CD4-positive, alpha-beta T cell treated with Interleukin-6 at 100 ng/mL for 8 hours (primary cell): ENCODE data around the gene SPSB4.
"Not testable (repeated sequence)": the region's sequence is repeated elsewhere in the genome, so short reads cannot be mapped to it uniquely, and the experiment has no call there.

Experiments used
- DNase-seq: peaks from one replicate; pipeline ENCODE4 v3.0.0-alpha.2; 2020; ENCODE audit warnings: mixed read lengths, low spot score

Gene SPSB4

DNA sequence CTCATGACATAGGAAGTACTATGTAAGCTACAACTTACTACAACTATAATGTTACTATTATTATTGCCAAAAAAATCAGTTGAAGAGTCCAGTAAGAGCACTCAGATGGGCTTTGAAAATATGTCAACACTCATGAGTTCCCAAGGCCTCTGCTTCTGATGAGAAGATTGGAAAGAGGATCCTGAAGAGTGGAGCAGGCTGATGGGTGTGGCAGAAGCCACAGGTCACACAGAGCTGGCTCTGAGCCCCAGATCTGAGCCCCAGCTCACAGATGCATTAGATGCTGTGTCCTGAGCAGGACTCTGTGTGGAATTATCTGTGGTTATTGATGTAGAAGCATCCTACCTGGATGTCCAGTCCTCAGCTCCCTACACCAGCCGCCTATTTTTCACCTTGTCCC lies 65.6 kb downstream of the SPSB4 start:
- DNase-seq: no peak

DNA sequence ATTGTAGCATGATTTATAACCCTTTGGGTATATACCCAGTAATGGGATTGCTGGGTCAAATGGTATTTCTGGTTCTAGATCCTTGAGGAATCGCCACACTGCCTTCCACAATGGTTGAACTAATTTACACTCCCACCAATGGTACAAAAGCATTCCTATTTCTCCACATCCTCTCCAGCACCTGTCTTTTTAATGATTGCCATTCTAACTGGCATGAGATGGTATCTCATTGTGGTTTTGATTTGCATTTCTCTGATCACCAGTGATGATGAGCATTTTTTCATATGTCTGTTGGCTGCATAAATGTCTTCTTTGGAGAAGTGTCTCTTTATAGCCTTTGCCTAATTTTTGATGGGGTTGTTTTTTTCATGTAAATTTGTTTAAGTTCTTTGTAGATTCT lies 66.8 kb downstream of the SPSB4 start:
- not testable (repeated sequence) for DNase-seq

DNA sequence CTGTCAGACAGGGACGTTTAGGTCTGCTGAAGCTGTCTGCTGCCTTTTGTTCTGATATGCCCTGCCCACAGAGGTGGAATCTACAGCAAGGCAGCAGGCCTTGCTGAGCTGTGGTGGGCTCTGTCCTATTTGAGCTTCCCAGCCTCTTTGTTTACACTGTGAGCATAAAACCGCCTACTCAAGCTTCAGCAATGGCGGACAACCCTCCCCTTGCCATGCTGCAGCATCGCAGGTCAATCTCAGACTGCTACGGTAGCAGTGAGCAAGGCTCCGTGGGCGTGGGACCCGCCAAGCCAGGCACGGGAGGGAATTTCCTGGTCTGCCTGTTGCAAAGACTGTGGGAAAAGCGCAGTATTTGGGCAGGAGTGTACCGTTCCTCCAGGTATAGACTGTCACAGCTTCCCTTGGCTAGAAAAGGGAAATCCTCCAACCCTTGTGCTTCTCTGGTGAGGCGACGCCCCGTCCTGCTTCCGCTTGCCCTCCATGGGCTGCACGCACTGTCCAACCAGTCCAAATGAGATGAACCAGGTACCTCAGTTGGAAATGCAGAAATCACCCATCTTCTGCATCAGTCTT lies 71.4 kb downstream of the SPSB4 start:
- no peak for DNase-seq

DNA sequence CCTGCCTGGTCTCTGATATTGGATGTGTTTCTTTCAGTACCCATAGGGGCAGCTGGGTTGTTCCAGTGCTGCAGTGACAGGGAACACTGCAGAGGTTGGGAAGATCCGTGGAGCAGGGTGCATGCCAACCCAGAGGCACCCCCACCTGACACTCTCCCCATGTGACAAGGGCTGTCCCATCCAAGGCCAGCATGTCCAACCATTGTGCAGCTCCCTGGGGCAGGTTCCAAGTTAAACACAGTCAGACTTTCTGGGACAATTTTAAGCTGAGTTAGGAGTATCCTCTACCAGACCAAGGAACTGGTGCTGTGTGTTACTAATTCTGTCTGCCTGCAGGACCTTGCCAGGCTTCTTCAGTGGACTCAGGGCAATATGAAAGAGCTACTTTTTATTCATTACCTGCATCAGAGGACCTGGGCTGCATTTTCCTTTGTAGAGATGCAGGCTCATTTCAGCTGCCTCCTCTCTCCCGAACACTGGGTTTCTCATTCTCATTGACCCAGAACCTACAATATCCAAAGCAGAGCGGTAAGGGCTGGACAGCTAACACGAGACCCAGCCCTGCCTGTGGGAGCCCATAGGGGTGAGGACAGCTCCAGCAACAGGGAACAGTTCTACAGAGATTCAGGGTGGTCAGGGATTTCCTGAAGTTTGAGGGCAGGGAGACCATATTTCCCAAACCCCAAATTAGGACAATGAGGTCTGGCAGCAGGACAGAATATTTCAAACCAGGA lies 72.7 kb downstream of the SPSB4 start:
- DNase-seq: no peak

DNA sequence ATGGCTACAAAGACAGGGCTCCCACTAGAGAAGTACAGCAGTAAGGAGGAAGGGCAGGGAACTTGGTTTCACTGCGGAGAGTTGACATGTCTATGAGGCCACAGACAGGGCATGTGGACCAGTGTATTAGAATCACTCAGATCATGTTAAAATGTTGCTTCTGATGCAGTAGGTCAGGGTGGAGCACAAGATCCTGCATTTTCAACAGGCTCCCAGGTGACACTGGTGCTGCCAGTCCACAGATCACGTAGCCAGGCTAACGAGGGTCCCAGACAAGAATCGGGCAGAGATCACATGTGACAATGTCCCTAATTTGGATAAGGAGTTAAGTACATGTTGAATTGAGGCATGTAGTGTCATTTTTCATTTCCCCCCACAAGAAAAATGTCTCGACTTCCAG lies 73.6 kb downstream of the SPSB4 start:
- DNase-seq: no peak

DNA sequence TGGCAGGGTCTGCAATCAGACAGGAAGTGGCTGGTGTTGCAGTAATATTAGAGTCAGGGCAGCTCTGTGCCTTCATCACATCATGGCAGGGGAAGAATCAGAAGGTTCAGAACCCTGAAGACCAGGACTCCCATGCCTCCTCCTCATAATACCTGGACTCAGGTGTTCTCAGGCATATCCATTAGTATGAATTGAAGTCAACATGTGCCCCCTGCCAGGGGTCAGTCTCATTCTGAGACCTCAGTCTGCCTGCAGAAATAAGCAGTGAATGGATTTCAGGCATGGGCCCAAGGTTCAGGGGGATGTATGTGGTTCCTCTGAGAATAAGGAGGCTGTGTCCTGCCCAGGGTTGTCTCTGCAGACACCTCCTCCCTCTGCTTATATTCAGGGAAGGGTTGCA lies 74.2 kb downstream of the SPSB4 start:
- DNase-seq: no peak

DNA sequence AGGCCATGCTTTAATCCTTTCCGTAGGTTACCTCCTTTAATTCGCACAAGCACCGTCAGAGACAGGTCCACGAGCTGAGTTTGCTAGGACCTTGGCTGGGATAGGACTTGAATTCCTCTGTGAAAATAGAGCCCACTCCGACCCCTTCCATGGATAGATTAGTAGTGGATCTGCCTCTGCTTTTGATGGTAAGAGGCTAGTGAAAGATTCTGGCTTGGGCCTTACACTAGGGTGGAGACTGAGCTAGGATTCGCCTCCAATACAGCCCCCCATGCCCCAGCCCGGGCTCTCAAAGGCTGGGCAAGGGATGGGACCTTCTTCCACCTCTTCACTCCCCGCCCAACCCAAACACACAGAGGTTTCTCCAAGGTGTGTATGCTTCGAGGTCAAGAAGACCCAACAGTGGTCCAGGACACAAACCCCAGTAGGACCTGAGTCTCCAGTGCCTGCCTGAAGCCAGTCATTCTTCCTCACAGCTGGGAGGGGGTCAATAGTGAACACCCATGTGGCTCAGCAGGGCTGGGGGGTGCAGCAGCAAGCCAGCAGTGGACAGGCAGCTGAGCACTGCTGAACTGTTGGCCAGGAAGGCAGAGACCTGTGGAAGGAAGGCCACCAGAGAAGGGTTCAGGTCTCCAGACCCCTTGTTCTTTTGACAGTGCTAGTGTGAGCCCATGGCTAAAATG lies 75.7 kb downstream of the SPSB4 start:
- no peak for DNase-seq

DNA sequence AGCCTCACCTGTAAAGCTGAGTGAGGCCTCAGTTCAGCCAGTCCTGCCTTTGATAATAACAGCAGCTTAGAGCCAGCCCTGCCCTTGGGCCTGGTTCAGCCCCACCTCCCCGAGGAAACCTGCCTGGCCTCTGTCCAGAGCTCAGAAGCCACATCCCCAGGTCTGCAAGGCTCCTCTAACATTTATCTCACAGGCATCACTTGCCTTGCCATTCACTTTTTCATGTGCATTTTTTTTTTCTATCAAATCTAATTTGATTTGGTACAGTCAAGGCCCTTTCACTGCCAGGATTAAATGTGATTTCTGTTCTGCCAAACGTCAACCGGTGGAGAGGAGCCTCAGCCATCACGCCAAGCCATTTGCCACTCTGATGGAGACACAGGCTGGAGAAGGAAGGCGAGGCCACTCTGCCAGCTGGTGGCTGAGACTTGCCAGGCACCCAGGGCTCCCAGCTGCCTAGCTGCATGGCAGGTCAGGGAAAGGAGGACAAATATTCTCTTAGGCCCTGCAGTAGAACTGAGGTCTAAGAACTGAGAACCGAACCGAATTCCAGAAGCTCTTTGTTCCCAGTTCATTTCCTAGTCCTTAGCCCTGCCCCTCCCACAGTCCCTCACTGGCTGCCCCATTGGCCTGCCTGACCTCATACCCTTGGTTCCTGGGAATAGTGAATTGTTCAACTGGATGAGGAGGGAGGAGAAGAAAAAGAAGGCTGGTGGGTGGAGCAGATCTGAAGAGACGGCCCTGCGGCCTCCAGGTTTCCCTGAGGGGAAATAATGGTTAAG lies 76.4 kb downstream of the SPSB4 start:
- no peak for DNase-seq

DNA sequence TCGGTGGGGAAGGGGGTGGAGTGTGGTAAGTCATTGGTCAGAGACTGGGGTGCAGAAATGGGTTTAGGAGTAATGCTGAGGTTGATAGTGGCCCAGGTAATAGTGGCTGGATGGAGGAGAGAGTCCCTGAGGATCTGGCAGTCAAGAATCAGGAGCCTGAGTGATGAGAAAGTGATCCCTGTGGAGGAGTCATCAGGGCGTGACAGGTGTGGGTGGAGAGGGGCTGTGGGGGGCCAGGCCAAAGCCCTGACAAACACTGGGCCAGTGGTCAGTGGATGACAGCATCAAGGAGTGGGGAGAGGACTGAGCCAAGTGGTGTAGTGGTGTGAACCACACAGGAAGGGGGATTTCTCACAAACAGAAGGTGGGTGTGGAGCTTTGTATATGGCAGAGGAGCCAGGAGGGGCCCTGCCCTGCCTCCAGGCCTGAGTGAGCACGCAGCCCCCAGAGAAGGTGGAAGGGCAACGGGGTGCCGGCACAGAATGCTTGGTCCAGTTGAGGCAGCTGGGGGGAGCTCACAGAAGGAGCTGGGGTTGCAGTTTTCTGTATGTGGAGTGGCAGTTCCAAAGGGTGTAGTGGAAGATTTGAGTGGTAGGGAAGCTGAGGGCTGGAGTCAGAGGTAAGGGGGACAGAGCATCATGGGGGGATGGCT lies 77.1 kb downstream of the SPSB4 start:
- no peak for DNase-seq

DNA sequence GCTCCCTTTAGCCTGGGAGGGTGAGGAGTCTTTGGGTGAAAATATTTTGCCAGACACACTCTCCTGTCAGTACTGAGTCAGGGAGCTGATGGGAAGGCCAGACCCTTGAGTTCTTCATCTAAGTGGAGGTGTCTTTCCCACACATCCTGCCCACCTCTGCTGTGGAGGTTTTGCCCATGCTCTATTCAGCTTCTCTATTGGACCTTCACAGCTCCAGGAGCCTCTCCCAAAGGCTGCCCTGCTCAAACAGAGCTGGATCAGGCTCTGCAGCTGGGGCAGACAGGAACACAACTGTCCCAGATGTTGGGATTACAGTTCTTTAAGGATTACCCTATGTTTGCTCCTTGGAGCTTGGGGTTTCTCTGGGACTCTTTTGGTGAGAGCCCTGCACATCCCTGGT lies 77.9 kb downstream of the SPSB4 start:
- DNase-seq: no peak

DNA sequence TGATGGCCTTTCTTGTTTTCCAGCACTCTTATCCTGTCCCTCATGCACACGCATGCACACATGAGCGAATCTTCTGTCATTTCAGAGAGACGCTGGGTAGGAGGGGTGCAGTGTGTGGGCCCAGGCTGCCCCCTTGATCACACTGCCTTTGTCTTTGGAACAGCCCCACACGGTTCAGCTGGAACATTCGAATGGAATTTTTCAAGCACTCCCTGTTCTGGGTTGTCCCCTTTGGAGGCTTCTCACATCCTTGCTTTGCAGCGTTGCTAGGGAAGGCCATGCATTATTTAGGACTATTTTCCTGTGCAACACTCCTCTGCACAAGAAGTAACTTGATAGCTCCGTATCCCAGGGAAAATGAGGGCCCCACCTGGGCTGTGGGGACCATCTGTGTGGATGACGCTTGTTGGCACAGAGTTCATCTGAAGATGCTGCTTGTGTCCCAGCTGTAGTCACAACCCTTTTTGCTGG lies 78.4 kb downstream of the SPSB4 start:
- no peak for DNase-seq

DNA sequence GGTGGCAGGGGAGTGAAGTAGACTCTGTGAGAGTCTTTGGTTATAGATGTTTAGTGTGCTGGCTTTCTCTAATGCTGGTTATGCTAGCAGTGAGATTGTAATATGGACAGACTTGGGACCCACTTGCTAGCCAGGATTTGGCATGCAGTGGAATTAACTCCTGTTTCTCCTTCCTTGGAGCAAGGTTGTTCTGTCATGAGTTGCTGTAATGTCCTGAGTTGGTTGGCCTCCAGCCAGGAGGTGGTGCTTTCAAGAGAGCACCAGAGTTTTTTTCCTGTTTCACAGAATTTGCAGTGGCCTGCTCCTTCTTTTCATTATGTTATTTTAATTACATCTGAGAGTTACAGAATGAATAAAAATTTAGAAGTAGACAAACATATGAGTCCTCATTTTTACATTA lies 92.4 kb downstream of the SPSB4 start:
- no peak for DNase-seq

DNA sequence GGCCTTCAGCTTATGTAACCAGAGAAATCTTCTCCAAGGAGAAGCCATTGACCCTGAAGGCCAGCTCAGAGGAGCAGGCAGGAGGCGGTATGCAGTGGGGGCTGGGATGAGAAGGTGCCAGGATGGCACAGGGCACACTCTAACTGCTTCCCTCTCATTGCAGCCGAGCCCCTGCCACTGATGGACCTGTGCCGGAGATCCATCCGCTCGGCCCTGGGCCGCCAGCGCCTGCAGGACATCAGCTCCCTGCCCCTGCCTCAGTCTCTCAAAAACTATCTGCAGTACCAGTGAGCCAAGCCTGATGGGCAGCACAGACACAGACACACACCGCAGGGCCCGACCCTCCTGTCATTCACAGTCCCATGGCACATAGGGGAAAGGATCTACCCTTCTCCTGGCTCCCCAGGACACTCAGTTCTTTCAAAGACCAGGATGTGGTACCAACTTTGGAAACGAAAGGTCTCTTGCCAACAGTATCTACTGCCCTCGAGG lies 95.9 kb downstream of the SPSB4 start:
- DNase-seq: no peak

DNA sequence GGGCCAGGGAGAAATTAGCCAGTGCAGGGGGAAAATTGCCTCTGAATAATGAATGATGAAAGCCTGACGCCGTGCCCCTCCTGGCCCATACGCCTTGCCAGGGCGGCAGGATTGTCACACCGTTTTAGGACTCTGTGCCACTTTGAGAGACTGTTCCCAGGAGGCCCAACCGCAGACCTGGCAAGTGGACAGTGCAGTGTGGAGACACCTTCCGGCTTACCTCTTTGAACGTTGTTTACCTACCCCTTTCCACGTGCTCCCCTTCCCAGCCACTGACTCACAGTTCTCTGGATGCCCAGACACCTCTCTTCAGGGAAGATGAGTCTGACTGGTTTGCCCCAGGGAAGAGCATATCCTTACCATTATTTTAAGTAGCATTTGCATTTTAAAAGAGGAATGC lies 96.5 kb downstream of the SPSB4 start:
- no peak for DNase-seq

DNA sequence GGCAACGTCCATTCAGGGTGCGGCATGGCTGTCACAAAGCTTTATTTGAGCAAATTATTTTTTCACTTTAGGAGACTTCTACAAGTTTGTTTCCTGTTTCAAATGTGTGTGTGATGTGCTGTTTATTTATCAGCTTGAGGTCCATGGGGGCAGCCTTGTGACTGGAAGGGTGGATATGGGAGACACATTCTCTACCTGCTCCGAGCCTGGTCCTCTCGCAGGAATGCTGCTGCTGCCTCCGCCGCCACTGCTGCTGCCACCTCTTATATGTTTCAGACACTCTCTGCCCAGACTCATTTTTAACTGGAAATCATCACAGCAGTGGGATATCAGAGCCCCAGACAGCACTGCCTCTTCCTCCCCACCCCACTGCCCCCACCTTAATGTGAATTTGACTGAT lies 97.0 kb downstream of the SPSB4 start:
- DNase-seq: no peak

DNA sequence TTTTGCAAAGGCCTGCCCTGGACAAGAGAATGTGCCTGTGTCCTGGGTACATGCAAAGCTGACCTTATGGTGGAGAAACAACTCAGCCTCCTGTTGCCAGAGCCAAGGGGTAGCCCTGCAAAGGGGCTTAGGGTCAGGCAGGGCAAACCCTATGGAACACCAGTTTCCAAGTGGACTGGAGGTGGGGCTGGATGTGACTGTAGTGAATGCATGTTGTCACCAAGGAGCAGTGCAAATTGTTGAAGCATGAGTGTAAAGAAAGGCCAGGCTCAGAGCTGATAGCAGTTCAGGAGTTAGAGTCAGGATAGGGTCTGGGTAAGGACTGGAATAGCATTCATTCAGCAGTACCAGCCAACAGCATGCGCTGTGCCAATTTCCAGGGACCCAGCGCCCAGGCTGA lies 97.6 kb downstream of the SPSB4 start:
- no peak for DNase-seq

DNA sequence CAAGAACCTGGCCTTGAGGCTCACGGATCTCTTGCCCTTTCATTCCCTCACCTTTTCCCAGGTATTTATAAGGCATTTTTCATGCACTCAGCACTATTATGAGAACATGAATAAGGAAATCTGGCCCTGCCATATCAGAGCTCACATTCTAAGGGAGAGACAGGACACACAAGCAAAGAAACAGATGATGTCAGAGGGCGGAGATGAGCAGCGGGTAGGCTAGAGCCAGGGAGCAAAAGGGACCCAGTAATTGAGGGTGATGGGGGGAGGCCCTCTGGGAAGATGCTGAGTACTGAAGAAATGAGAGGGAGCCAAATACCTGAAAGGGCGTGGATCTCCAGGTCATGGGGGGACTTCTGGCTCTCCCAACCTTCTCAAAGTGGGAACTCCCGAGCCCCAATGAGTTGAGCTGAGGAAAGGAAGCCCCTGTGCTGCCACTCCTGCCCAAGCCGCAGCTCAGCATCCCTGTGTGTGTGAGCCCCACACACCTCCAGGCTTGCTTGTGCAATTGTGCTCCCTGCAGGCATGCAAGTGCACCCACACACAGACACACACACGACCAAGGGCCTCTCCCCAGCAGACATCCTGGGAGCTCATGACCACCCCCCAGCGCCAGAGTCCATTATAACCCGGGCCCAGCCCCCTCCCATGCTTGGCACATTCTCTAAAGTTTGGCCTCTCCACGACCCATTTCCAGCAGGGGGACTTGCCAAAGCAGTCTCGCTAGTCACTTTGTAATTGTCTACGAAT lies 99.1 kb downstream of the SPSB4 start:
- no peak for DNase-seq

DNA sequence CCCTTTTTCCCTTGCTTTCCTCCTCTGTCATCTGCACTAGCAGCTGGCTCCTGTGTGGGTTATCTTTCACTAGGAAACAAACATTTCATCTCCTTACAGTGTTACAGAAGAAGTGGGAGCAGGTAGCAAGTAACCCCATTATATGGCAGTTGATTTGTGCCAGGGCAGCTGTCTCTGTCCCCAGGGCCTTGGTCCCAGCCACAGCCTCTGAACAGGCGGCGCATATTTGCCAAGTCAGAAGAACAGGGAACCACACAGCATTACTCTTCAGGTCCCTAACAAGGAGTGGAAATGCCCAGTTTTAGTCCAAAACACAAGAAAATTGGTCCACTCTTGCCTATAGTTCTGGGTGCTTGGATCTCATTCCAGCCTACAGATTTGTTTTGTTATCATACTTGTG lies 99.8 kb downstream of the SPSB4 start:
- no peak for DNase-seq

DNA sequence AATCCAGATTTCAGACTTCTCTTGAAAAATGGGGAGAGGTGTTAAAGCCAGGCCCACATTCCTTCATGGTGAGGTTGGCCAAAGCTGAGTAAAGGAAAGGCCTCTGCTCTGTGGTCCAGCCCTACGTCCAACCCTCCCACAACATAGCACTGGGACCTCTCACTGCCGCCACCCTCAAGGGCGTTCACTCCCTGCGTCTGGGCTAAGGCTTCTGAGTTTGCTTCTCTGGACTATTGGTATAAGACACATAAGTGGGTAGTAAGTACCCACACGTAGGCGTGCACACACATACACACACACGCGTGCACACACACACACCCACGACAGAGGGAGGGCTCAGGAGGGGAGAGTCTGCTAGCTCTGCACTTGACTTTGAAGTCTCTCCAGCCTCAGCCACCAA lies 100.3 kb downstream of the SPSB4 start:
- no peak for DNase-seq

DNA sequence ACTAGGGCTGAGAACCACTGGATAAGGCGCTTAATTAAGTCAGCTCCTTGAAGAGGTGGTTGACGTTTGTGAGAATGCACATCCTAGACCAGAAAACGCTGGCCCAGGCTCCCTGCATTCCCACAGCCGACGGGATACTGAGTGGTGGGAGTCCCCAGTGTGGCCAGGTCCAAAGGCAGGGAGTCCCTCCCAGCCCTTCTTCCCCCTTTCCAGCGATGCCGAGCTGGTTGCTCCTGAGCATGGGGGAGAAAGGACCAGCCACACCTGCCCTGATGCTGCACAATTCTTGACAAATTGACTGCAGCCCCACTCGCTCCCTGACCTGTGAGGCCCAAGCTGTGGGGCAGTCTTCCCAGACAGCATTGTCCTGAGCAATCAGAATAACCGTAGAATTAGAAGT lies 101.0 kb downstream of the SPSB4 start:
- DNase-seq: no peak
